GM11168 (cell line): ENCODE data around the gene AAR2.

ENCODE experiments used
- in situ Hi-C: fragments of 300-500 bp; cut with MboI; formaldehyde crosslinking; loops from one replicate; pipeline ENCODE4 v1.12.0; 2022; ENCODE audit warnings: low sequenced_read_pairs; ENCODE audit not compliant: unreplicated experiment

Gene AAR2

GRCh38 chr20:36235892-36236785 is at the start of gene AAR2:
AAR2 (plus strand) TSS chr20:36236478; CDS start chr20:36239869, 3,391 bp downstream.
- in situ Hi-C loops: no loop called here

- in situ Hi-C loops: no loop called here
Measured at GRCh38 chr20:36193977-36194712, 42.1 kb upstream of the AAR2 start.

- in situ Hi-C loops: no loop called here
Measured at GRCh38 chr20:36196676-36197075, 39.6 kb upstream of the AAR2 start.

- in situ Hi-C loops: no loop called here
Measured at GRCh38 chr20:36197271-36197670, 39.0 kb upstream of the AAR2 start.

- in situ Hi-C loops: loop anchor here (5.0 kb wide), 1 partner anchor 243 kb away; no protein-coding TSS in a partner anchor
Measured at GRCh38 chr20:36199345-36200257, 36.7 kb upstream of the AAR2 start.

GRCh38 chr20:36200451-36200850 is 35.8 kb upstream of the AAR2 start:
- in situ Hi-C loops: loop anchor here (5.0 kb wide), 1 partner anchor 242 kb away; no protein-coding TSS in a partner anchor

DNA sequence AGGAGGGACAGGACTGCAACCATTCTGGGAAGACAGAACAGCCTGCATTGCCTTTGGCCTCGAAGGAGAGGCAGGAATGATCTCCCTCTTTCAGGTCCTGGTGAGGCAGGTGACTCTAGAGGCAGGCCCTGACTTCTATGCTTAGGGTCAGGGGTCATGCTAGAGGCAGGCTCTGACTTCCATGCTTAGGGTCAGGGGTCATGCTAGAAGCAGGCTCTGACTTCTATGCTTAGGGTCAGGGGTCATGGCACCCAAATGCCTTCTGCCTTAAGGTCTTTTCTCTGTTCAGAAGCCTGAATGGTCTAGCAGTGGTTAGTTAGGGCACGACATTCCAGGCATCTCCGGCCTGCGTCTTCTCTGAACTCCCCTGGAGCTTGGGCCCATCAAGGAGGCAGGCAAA is 35.1 kb upstream of the AAR2 start:
- in situ Hi-C loops: loop anchor here (5.0 kb wide), 1 partner anchor 241 kb away; no protein-coding TSS in a partner anchor

DNA sequence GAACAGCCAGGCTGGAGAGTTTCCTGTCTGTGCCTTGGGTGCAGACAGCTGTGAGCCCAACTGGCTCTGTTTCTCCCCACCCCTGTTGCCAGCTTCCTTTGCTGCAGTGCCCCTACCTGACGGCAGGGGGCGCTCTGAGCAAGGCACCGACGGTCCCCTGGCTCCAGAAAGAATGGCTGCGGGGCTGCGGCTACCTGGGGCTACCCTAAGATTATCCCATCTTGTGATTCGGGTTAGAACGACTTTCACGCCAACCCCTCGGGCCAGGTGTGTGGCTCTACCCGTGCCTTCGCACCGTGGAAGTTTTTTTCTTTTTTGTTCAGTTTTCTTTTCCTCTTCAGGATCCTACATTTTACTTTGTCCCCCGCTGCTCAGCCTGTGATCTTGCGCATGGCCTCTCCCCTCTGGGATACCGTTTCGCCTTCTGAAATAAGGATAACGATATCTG is 33.4 kb upstream of the AAR2 start:
- in situ Hi-C loops: loop anchor here (5.0 kb wide), 1 partner anchor 239 kb away; no protein-coding TSS in a partner anchor

- in situ Hi-C loops: loop anchor here (5.0 kb wide), 1 partner anchor 238 kb away; no protein-coding TSS in a partner anchor
Measured at GRCh38 chr20:36203861-36204260, 32.4 kb upstream of the AAR2 start.

DNA sequence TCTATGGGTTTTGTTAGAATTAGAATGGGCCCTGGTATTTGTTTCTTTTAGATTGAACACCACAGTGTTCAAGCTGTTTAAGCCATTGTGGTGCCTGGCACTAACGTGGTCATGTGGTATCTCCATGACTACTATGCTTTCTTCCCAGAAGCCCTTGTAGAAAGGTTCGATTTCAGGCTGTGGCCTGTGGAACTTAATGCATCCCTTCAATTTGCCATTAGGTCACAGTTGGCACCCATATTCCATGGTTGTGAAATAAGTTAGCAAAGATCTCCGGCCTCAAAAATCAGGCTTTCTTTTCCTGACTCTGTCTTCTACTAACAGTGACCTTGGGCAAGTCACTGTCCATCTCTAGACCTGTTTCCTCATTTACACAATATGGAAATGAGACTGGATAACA is 31.3 kb upstream of the AAR2 start:
- in situ Hi-C loops: no loop called here

DNA sequence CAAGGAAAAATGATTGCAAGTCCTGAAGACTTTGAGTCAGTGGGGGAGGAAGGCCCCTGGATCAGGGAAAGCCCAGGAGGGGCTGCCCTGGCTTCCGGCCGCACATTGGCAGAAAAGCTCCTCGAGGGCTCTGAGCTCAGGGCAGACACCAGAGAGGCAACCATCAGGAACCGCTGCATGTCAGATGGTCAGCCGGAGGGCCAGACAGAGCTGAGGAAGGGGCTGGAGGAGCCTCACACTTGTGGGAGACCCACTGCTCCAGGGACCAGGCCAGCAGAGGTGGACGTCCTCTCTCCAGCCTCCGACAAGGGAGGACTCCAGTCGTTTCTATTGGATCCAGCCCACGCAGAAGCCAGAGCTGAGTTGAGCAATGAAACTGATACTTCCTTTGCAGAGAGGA is 30.2 kb upstream of the AAR2 start:
- in situ Hi-C loops: no loop called here

DNA sequence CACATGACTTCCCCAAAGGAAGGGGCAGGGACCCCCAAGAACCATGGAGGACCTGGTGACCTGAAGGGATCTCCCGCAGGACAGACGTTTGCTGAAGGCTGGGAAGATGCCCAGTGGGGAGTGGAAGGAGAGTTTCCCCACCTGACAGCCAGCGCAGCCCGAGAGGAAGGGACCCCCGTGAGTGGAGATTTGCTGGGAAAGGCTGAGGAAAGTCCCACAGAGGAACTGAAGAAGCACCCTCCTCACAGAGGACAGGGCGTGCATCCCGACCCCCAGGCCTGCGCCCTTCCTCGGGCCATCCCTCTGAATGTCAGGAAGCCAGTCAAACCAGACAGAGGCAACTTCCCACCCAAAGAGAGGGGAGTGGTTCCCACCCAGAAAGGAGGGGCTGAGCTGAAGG is 29.6 kb upstream of the AAR2 start:
- in situ Hi-C loops: no loop called here

GRCh38 chr20:36207602-36208001 is 28.7 kb upstream of the AAR2 start:
- in situ Hi-C loops: no loop called here

- in situ Hi-C loops: no loop called here
Measured at GRCh38 chr20:36208257-36208656, 28.0 kb upstream of the AAR2 start.

DNA sequence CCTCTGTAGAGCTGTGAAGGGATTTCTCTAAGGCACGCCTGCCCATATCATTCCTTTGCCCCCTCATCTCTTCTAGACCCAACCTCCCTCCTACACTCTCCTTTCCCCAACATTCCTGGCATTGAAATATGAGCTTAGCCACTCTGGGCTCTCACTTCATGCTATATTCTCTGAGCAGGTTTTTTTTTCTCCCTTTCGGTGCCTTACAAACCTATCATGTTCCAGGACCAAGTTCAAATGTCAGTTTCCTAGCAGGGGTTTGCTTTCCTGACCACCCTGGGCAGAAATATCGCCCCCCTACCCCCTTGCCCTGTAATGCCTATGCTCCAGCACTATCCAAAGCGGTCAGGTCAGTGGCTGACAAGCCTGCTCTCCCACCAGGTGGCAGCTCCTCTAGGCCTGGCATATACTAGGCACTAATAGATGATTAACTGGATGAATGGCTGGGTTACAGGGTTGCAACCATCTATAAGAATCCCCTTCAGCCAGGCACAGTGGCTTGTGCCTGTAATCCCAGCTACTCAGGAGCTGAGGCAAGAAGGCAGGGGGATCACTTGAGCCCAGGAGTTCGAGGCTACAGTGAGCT is 25.7 kb upstream of the AAR2 start:
- in situ Hi-C loops: no loop called here

DNA sequence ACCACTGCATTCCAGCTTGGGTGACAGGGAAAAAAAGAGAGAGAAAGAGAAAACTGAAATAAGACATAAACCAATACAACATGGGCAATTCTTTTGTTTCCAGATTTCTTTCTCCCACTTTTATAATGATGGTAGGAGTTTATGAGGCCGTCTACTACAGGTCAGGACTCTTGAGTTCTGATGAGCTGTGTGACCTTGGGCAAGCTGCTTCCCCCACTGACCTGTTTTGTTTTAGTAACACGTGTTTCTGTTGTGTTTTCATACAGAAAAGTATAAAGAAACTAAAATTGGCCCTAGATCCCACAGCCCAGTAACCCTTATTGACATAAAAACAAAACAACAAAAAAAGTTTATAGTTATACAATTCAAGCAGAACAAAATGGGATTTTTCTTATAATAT is 22.9 kb upstream of the AAR2 start:
- in situ Hi-C loops: no loop called here

- in situ Hi-C loops: no loop called here
Measured at GRCh38 chr20:36214684-36215256, 21.5 kb upstream of the AAR2 start.

- in situ Hi-C loops: no loop called here
Measured at GRCh38 chr20:36215778-36216177, 20.5 kb upstream of the AAR2 start.

GRCh38 chr20:36216314-36217025 is 19.8 kb upstream of the AAR2 start:
- in situ Hi-C loops: no loop called here
